Measurements from ENCODE around the gene METTL25.
A peak's percentile ranks its signal among the peaks of the same experiment; 100 is the strongest.

DNA sequence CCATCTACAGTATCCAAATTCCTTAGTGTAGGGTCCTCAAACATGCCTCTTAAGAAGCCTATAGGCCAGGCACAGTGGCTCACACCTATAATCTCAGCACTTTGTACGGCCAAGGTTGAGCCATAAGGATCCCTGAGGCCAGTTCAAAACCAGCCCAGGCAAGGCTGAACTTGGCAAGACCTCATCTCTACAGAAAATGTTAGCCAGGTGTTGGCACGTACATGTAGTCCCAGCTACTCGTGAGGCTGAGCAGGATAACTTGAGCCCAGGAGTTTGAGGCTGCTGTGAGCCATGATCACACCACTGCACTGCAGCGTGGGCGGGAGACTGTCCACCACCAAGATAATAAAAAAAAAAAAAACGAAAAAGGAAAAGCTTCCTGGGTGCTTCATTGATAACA, 6.9 kb upstream of the METTL25 start:
- no peak for TF ChIP-seq EGR1 (IDR thresholded peaks at IDR 0.05; ENCODE audit: borderline replicate concordance in 1 of 2, low read depth in 2 of 2, low read length in 2 of 2)
- no peak; the same call in 1 of the 2 replicates for TF ChIP-seq POLR2A (IDR thresholded peaks at IDR 0.05; ENCODE audit: low read depth, low read length)
- TF ChIP-seq, protein P1, sequence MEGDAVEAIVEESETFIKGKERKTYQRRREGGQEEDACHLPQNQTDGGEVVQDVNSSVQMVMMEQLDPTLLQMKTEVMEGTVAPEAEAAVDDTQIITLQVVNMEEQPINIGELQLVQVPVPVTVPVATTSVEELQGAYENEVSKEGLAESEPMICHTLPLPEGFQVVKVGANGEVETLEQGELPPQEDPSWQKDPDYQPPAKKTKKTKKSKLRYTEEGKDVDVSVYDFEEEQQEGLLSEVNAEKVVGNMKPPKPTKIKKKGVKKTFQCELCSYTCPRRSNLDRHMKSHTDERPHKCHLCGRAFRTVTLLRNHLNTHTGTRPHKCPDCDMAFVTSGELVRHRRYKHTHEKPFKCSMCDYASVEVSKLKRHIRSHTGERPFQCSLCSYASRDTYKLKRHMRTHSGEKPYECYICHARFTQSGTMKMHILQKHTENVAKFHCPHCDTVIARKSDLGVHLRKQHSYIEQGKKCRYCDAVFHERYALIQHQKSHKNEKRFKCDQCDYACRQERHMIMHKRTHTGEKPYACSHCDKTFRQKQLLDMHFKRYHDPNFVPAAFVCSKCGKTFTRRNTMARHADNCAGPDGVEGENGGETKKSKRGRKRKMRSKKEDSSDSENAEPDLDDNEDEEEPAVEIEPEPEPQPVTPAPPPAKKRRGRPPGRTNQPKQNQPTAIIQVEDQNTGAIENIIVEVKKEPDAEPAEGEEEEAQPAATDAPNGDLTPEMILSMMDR (IDR thresholded peaks at IDR 0.05 in 2 of 3, conservative IDR thresholded peaks at IDR 0.05 in 1 of 3; ENCODE audit: control insufficient read depth in 2 of 3, extremely low read depth in 1 of 3, insufficient read depth in 1 of 3, low read depth in 3 of 3, low read length in 3 of 3) = no peak
- no peak for TF ChIP-seq HCFC1 (IDR thresholded peaks at IDR 0.05; ENCODE audit: low read length)
- TF ChIP-seq, protein P2, sequence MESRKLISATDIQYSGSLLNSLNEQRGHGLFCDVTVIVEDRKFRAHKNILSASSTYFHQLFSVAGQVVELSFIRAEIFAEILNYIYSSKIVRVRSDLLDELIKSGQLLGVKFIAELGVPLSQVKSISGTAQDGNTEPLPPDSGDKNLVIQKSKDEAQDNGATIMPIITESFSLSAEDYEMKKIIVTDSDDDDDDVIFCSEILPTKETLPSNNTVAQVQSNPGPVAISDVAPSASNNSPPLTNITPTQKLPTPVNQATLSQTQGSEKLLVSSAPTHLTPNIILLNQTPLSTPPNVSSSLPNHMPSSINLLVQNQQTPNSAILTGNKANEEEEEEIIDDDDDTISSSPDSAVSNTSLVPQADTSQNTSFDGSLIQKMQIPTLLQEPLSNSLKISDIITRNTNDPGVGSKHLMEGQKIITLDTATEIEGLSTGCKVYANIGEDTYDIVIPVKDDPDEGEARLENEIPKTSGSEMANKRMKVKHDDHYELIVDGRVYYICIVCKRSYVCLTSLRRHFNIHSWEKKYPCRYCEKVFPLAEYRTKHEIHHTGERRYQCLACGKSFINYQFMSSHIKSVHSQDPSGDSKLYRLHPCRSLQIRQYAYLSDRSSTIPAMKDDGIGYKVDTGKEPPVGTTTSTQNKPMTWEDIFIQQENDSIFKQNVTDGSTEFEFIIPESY (IDR thresholded peaks at IDR 0.05) = no peak
- TF ChIP-seq, protein P3, sequence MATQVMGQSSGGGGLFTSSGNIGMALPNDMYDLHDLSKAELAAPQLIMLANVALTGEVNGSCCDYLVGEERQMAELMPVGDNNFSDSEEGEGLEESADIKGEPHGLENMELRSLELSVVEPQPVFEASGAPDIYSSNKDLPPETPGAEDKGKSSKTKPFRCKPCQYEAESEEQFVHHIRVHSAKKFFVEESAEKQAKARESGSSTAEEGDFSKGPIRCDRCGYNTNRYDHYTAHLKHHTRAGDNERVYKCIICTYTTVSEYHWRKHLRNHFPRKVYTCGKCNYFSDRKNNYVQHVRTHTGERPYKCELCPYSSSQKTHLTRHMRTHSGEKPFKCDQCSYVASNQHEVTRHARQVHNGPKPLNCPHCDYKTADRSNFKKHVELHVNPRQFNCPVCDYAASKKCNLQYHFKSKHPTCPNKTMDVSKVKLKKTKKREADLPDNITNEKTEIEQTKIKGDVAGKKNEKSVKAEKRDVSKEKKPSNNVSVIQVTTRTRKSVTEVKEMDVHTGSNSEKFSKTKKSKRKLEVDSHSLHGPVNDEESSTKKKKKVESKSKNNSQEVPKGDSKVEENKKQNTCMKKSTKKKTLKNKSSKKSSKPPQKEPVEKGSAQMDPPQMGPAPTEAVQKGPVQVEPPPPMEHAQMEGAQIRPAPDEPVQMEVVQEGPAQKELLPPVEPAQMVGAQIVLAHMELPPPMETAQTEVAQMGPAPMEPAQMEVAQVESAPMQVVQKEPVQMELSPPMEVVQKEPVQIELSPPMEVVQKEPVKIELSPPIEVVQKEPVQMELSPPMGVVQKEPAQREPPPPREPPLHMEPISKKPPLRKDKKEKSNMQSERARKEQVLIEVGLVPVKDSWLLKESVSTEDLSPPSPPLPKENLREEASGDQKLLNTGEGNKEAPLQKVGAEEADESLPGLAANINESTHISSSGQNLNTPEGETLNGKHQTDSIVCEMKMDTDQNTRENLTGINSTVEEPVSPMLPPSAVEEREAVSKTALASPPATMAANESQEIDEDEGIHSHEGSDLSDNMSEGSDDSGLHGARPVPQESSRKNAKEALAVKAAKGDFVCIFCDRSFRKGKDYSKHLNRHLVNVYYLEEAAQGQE (IDR thresholded peaks at IDR 0.05; ENCODE audit: low read depth, low read length) = no peak
- no peak for TF ChIP-seq ZNF274 (IDR thresholded peaks at IDR 0.05; ENCODE audit: insufficient read depth, insufficient read length)
- no peak for TF ChIP-seq RAD21 (IDR thresholded peaks at IDR 0.05; ENCODE audit: insufficient read depth, low read depth, low read length)
- no peak for TF ChIP-seq TAF1 (IDR thresholded peaks at IDR 0.05; ENCODE audit: borderline replicate concordance, low read depth, low read length)
- TF ChIP-seq YY1 (IDR thresholded peaks at IDR 0.05; ENCODE audit: low read depth, low read length) = no peak
- no peak for TF ChIP-seq CREB1 (IDR thresholded peaks at IDR 0.05; ENCODE audit: low read depth)
- peak; percentile 32; the same call in 1 of the 2 replicates for TF ChIP-seq POLR2AphosphoS5 (IDR thresholded peaks at IDR 0.05; ENCODE audit: low read length)

Data from GM12878 (cell line).